SK-N-SH treated with all-trans-retinoic acid at 6 μM for 48 hours (cell line): ENCODE measurements around the gene CCDC89.

Experiments
- CSDC2 ChIP-seq: fragments of 250-450 bp; sonication (Bioruptor Pico); IDR thresholded peaks from 2 replicates; pipeline ENCODE4 v1.5.0; 2020; ENCODE audit warnings: mild to moderate bottlenecking, moderate library complexity
- ESRRG ChIP-seq: fragments of 250-450 bp; sonication (Bioruptor Pico); IDR thresholded peaks from 2 replicates; pipeline ENCODE4 v1.6.1; 2021; ENCODE audit warnings: mild to moderate bottlenecking
- ISL1 ChIP-seq: fragments of 250-450 bp; sonication (Bioruptor Pico); IDR thresholded peaks from 2 replicates; pipeline ENCODE4 v2.1.2; 2022; ENCODE audit warnings: mild to moderate bottlenecking, moderate library complexity
- OSR1 ChIP-seq: fragments of 250-450 bp; sonication (Bioruptor Pico); IDR thresholded peaks from 2 replicates; pipeline ENCODE4 v1.8.0; 2022; ENCODE audit warnings: moderate library complexity, mild to moderate bottlenecking, inconsistent platforms
- PATZ1 ChIP-seq: fragments of 250-450 bp; sonication (Bioruptor Pico); IDR thresholded peaks from 2 replicates; pipeline ENCODE4 v1.8.0; 2020; ENCODE audit warnings: mild to moderate bottlenecking, moderate library complexity, borderline replicate concordance
- RARB ChIP-seq: fragments of 250-450 bp; sonication (Bioruptor Pico); IDR thresholded peaks from 2 replicates; pipeline ENCODE4 v1.8.0; 2021; ENCODE audit warnings: mild to moderate bottlenecking, moderate library complexity
- TCF4 ChIP-seq: fragments of 250-450 bp; sonication (Bioruptor Pico); IDR thresholded peaks from 2 replicates; pipeline ENCODE4 v1.8.0; 2021; ENCODE audit warnings: mild to moderate bottlenecking, moderate library complexity, borderline replicate concordance
- TOX ChIP-seq: fragments of 250-450 bp; sonication (Bioruptor Pico); IDR thresholded peaks from 2 replicates; pipeline ENCODE4 v1.8.0; 2021; ENCODE audit warnings: mild to moderate bottlenecking, moderate library complexity, borderline replicate concordance
- ZC3H10 ChIP-seq: fragments of 250-450 bp; sonication (Bioruptor Pico); IDR thresholded peaks from 2 replicates; pipeline ENCODE4 v1.5.1; 2021; ENCODE audit warnings: mild to moderate bottlenecking, moderate library complexity
- ZFP3 ChIP-seq: fragments of 250-450 bp; sonication (Bioruptor Pico); IDR thresholded peaks from 2 replicates; pipeline ENCODE4 v1.5.0; 2020; ENCODE audit warnings: mild to moderate bottlenecking, moderate library complexity
- ZNF70 ChIP-seq: fragments of 450-650 bp; formaldehyde crosslinking; IDR thresholded peaks from 2 replicates; pipeline ENCODE4 v1.5.0; 2020; ENCODE audit warnings: mild to moderate bottlenecking, moderate library complexity
- ZNF8 ChIP-seq: fragments of 450-650 bp; formaldehyde crosslinking; IDR thresholded peaks from 2 replicates; pipeline ENCODE4 v1.5.0; 2020; ENCODE audit warnings: mild to moderate bottlenecking, moderate library complexity
- TF ChIP-seq, protein P1 (sequence below): fragments of 250-450 bp; sonication (Bioruptor Pico); IDR thresholded peaks from 2 replicates; pipeline ENCODE4 v1.5.0; 2020; ENCODE audit warnings: mild to moderate bottlenecking, moderate library complexity
- TF ChIP-seq, protein P2 (sequence below): fragments of 250-450 bp; sonication (Bioruptor Pico); IDR thresholded peaks from 2 replicates; pipeline ENCODE4 v1.5.1; 2020; ENCODE audit warnings: low read depth, mild to moderate bottlenecking, moderate library complexity

- TF ChIP-seq CSDC2 (CRISPR knock-in tag) (no peak), PATZ1 (CRISPR knock-in tag) (no peak), ZC3H10 (CRISPR knock-in tag) (no peak), TCF4 (CRISPR knock-in tag) (no peak), OSR1 (CRISPR knock-in tag) (no peak), ISL1 (CRISPR knock-in tag) (no peak), ESRRG (CRISPR knock-in tag) (no peak), ZNF8 (CRISPR knock-in tag) (no peak), RARB (CRISPR knock-in tag) (no peak), TOX (CRISPR knock-in tag) (no peak), ZFP3 (no peak), ZNF70 (CRISPR knock-in tag) (no peak)
- TF ChIP-seq, protein P1, sequence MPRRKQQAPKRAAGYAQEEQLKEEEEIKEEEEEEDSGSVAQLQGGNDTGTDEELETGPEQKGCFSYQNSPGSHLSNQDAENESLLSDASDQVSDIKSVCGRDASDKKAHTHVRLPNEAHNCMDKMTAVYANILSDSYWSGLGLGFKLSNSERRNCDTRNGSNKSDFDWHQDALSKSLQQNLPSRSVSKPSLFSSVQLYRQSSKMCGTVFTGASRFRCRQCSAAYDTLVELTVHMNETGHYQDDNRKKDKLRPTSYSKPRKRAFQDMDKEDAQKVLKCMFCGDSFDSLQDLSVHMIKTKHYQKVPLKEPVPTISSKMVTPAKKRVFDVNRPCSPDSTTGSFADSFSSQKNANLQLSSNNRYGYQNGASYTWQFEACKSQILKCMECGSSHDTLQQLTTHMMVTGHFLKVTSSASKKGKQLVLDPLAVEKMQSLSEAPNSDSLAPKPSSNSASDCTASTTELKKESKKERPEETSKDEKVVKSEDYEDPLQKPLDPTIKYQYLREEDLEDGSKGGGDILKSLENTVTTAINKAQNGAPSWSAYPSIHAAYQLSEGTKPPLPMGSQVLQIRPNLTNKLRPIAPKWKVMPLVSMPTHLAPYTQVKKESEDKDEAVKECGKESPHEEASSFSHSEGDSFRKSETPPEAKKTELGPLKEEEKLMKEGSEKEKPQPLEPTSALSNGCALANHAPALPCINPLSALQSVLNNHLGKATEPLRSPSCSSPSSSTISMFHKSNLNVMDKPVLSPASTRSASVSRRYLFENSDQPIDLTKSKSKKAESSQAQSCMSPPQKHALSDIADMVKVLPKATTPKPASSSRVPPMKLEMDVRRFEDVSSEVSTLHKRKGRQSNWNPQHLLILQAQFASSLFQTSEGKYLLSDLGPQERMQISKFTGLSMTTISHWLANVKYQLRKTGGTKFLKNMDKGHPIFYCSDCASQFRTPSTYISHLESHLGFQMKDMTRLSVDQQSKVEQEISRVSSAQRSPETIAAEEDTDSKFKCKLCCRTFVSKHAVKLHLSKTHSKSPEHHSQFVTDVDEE (CRISPR knock-in tag), result no peak
- TF ChIP-seq, protein P2, sequence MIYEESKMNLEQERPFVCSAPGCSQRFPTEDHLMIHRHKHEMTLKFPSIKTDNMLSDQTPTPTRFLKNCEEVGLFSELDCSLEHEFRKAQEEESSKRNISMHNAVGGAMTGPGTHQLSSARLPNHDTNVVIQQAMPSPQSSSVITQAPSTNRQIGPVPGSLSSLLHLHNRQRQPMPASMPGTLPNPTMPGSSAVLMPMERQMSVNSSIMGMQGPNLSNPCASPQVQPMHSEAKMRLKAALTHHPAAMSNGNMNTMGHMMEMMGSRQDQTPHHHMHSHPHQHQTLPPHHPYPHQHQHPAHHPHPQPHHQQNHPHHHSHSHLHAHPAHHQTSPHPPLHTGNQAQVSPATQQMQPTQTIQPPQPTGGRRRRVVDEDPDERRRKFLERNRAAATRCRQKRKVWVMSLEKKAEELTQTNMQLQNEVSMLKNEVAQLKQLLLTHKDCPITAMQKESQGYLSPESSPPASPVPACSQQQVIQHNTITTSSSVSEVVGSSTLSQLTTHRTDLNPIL (CRISPR knock-in tag), result no peak
Observed at GRCh38 chr11:85666687-85667086, 19.3 kb downstream of the CCDC89 start.
